HepG2 (cell line): Measurements from ENCODE around the gene NAA30.

Experiments
- ATF7-NPFF ChIP-seq: sonication (generic); formaldehyde crosslinking; IDR thresholded peaks from 2 replicates; pipeline ENCODE4 v1.8.1; 2023; ENCODE audit warnings: mild to moderate bottlenecking, low read depth, missing genetic modification reagents, moderate library complexity
- CBFB ChIP-seq: sonication (generic); formaldehyde crosslinking; IDR thresholded peaks from 2 replicates; pipeline ENCODE4 v1.4.0; 2020; ENCODE audit warnings: missing genetic modification reagents
- JUNB ChIP-seq: sonication (generic); formaldehyde crosslinking; IDR thresholded peaks from 2 replicates; pipeline ENCODE4 v1.8.0; 2022; ENCODE audit warnings: missing genetic modification reagents, mild to moderate bottlenecking, borderline replicate concordance
- MIXL1 ChIP-seq: IDR thresholded peaks from 2 replicates; pipeline ENCODE4 v1.6.1; 2016
- NFIC ChIP-seq: IDR thresholded peaks from 2 replicates; pipeline ENCODE4 v1.6.1; 2012; ENCODE audit warnings: mild to moderate bottlenecking, low read length, inconsistent platforms
- RXRA ChIP-seq: sonication (generic); formaldehyde crosslinking; IDR thresholded peaks from 2 replicates; pipeline ENCODE4 v1.5.1; 2020; ENCODE audit warnings: missing genetic modification reagents
- TF ChIP-seq, protein P1 (sequence below): sonication (generic); formaldehyde crosslinking; IDR thresholded peaks from 2 replicates; pipeline ENCODE4 v1.5.0; 2020; ENCODE audit warnings: mild to moderate bottlenecking, missing genetic modification reagents, moderate library complexity
- TF ChIP-seq, protein P2 (sequence below), 2 experiments: sonication (generic) in 1 of 2; formaldehyde crosslinking in 1 of 2; IDR thresholded peaks; 2 replicates each; pipeline versions ENCODE4 v1.5.1 to v1.6.1; 2011 to 2020; ENCODE audit warnings: borderline replicate concordance in 1 of 2, low read depth in 1 of 2, low read length in 1 of 2, mild to moderate bottlenecking in 1 of 2, missing genetic modification reagents in 1 of 2, moderate library complexity in 1 of 2
- TF ChIP-seq, protein P3 (sequence below): conservative IDR thresholded peaks from 2 replicates; pipeline ENCODE4 v1.6.1; 2018; ENCODE audit warnings: missing genetic modification reagents
- TF ChIP-seq, protein P4 (sequence below): sonication (generic); formaldehyde crosslinking; IDR thresholded peaks from 2 replicates; pipeline ENCODE4 v1.4.0; 2020; ENCODE audit warnings: missing genetic modification reagents
- TF ChIP-seq, protein P5 (sequence below): sonication (generic); formaldehyde crosslinking; IDR thresholded peaks from 2 replicates; pipeline ENCODE4 v1.5.1; 2020; ENCODE audit warnings: mild to moderate bottlenecking, missing genetic modification reagents, moderate library complexity

DNA sequence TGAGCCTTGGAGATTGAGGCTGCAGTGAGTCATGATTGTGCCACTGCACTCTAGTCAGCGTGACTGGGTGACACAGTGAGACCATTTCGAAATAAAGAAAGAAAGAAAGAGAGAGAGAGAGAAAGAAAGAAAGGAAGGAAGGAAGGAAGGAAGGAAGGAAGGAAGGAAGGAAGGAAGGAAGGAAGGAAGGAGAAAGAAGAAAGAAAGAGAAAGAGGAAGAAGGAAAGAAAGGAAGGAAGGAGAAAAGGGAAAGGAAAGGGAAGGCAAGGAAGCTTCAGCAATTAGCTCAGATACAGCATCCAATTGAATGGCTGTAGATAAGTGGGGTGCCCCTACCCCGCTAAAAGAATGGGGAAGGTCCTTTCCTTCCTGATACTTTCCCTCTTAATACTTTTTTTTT is 9.5 kb upstream of the NAA30 start:
- TF ChIP-seq, protein P1, sequence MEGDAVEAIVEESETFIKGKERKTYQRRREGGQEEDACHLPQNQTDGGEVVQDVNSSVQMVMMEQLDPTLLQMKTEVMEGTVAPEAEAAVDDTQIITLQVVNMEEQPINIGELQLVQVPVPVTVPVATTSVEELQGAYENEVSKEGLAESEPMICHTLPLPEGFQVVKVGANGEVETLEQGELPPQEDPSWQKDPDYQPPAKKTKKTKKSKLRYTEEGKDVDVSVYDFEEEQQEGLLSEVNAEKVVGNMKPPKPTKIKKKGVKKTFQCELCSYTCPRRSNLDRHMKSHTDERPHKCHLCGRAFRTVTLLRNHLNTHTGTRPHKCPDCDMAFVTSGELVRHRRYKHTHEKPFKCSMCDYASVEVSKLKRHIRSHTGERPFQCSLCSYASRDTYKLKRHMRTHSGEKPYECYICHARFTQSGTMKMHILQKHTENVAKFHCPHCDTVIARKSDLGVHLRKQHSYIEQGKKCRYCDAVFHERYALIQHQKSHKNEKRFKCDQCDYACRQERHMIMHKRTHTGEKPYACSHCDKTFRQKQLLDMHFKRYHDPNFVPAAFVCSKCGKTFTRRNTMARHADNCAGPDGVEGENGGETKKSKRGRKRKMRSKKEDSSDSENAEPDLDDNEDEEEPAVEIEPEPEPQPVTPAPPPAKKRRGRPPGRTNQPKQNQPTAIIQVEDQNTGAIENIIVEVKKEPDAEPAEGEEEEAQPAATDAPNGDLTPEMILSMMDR (CRISPR knock-in tag) = no peak
- TF ChIP-seq CBFB (no peak), RXRA (CRISPR knock-in tag) (no peak), ATF7-NPFF (CRISPR knock-in tag) (no peak), NFIC (no peak), JUNB (CRISPR knock-in tag) (no peak), MIXL1 (CRISPR knock-in tag) (no peak)
- TF ChIP-seq, protein P2, sequence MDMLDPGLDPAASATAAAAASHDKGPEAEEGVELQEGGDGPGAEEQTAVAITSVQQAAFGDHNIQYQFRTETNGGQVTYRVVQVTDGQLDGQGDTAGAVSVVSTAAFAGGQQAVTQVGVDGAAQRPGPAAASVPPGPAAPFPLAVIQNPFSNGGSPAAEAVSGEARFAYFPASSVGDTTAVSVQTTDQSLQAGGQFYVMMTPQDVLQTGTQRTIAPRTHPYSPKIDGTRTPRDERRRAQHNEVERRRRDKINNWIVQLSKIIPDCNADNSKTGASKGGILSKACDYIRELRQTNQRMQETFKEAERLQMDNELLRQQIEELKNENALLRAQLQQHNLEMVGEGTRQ (IDR thresholded peaks at IDR 0.05; ENCODE audit: low read depth, low read length) = no peak
- TF ChIP-seq, protein P2 (CRISPR knock-in tag; IDR thresholded peaks at IDR 0.05; ENCODE audit: borderline replicate concordance) = no peak
- TF ChIP-seq, protein P3, sequence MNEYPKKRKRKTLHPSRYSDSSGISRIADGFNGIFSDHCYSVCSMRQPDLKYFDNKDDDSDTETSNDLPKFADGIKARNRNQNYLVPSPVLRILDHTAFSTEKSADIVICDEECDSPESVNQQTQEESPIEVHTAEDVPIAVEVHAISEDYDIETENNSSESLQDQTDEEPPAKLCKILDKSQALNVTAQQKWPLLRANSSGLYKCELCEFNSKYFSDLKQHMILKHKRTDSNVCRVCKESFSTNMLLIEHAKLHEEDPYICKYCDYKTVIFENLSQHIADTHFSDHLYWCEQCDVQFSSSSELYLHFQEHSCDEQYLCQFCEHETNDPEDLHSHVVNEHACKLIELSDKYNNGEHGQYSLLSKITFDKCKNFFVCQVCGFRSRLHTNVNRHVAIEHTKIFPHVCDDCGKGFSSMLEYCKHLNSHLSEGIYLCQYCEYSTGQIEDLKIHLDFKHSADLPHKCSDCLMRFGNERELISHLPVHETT (CRISPR knock-in tag) = no peak
- TF ChIP-seq, protein P4, sequence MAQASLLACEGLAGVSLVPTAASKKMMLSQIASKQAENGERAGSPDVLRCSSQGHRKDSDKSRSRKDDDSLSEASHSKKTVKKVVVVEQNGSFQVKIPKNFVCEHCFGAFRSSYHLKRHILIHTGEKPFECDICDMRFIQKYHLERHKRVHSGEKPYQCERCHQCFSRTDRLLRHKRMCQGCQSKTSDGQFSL (CRISPR knock-in tag) = no peak
- TF ChIP-seq, protein P5, sequence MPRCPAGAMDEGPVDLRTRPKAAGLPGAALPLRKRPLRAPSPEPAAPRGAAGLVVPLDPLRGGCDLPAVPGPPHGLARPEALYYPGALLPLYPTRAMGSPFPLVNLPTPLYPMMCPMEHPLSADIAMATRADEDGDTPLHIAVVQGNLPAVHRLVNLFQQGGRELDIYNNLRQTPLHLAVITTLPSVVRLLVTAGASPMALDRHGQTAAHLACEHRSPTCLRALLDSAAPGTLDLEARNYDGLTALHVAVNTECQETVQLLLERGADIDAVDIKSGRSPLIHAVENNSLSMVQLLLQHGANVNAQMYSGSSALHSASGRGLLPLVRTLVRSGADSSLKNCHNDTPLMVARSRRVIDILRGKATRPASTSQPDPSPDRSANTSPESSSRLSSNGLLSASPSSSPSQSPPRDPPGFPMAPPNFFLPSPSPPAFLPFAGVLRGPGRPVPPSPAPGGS (CRISPR knock-in tag) = no peak
